Measurements from ENCODE around the gene RYR3. TPM values are rescaled to one million over a fixed set of nuclear protein-coding genes. Genes with fewer than 3 reads are reported as not detected.

RYR3 gene
- total and polyA plus RNA-seq, 2 donors (not counting 1 experiment from before 2014, with no cell fraction given): not detected

GRCh38 chr15:33866101-33866737 lies 555.5 kb downstream of the RYR3 start:
- Histone ChIP-seq H2AFZ (ENCODE audit: insufficient read depth, low read depth, low read length, poor library complexity, severe bottlenecking) (no peak overlapping the region), H3K9ac (ENCODE audit: low read length) (no peak overlapping the region), H3K4me2 (replicated peaks; ENCODE audit: low read depth, low read length, poor library complexity, severe bottlenecking) (no peak overlapping the region), H4K20me1 (ENCODE audit: control insufficient read depth, insufficient read depth, low read length, poor library complexity, severe bottlenecking) (no peaks in the 10 kb centered on the region), H3K79me2 (ENCODE audit: control insufficient read depth, insufficient read depth, low read length) (no peaks in the 10 kb centered on the region), H3K27ac (ENCODE audit: low read length in 2 of 2) (no peak overlapping the region), H3K4me1 (ENCODE audit: control insufficient read depth in 2 of 2, insufficient read depth in 2 of 2, low read length in 2 of 2) (no peaks in the 10 kb centered on the region), H3K27me3 (replicated peaks in 1 of 4; ENCODE audit: control extremely low read depth in 1 of 4, control insufficient read depth in 3 of 4, insufficient read depth in 4 of 4, low read length in 3 of 4) (no peaks in the 10 kb centered on the region), H3K9me3 (ENCODE audit: control extremely low read depth in 1 of 3, control insufficient read depth in 2 of 3, insufficient read depth in 1 of 3, low read length in 2 of 3) (no peaks in the 10 kb centered on the region), H3K4me3 (ENCODE audit: control extremely low read depth in 1 of 5, extremely low read depth in 1 of 5, insufficient read depth in 1 of 5, low read depth in 2 of 5, low read length in 4 of 5) (no peak overlapping the region), H3K36me3 (replicated peaks in 1 of 2; ENCODE audit: control extremely low read depth in 1 of 2, control insufficient read depth in 1 of 2, extremely low read depth in 1 of 2, insufficient read depth in 2 of 2, low read length in 1 of 2) (no peaks in the 10 kb centered on the region)
- TF ChIP-seq EZH2 (IDR thresholded peaks at IDR 0.05; ENCODE audit: borderline replicate concordance, insufficient read depth, low read depth, low read length, poor library complexity, severe bottlenecking) (no peak), CTCF (IDR thresholded peaks at IDR 0.05) (no peak)
- no peaks in the 10 kb centered on the region for H3K9me3 Mint-ChIP-seq (ENCODE audit: insufficient read depth)
- DNase-seq (no peak), ATAC-seq (ENCODE audit: low read depth) (no peak)
- no peak overlapping the region for H3K4me3 Mint-ChIP-seq
- no peak overlapping the region for H3K27ac Mint-ChIP-seq
- H3K4me1 Mint-ChIP-seq: no peaks in the 10 kb centered on the region
- ChIA-PET CTCF (no interaction called here), POLR2A (no interaction called here)
- intact Hi-C loops (cut with micrococcal nuclease): no loop called here
- 94% methylated on average over 2 of the region's 3 CpGs for WGBS (ENCODE audit: insufficient coverage)
- H3K27me3 Mint-ChIP-seq: no peaks in the 10 kb centered on the region

GRCh38 chr15:33871980-33872379 lies 561.2 kb downstream of the RYR3 start:
- Histone ChIP-seq H4K20me1 (ENCODE audit: control insufficient read depth, insufficient read depth, low read length, poor library complexity, severe bottlenecking) (no peaks in the 10 kb centered on the region), H3K79me2 (ENCODE audit: control insufficient read depth, insufficient read depth, low read length) (no peaks in the 10 kb centered on the region), H3K4me2 (replicated peaks; ENCODE audit: low read depth, low read length, poor library complexity, severe bottlenecking) (no peak overlapping the region), H3K36me3 (replicated peaks in 1 of 2; ENCODE audit: control extremely low read depth in 1 of 2, control insufficient read depth in 1 of 2, extremely low read depth in 1 of 2, insufficient read depth in 2 of 2, low read length in 1 of 2) (no peaks in the 10 kb centered on the region), H3K27ac (ENCODE audit: low read length in 2 of 2) (no peak overlapping the region), H3K4me1 (ENCODE audit: control insufficient read depth in 2 of 2, insufficient read depth in 2 of 2, low read length in 2 of 2) (no peaks in the 10 kb centered on the region), H3K9me3 (ENCODE audit: control extremely low read depth in 1 of 3, control insufficient read depth in 2 of 3, insufficient read depth in 1 of 3, low read length in 2 of 3) (no peaks in the 10 kb centered on the region), H3K4me3 (ENCODE audit: control extremely low read depth in 1 of 5, extremely low read depth in 1 of 5, insufficient read depth in 1 of 5, low read depth in 2 of 5, low read length in 4 of 5) (no peak overlapping the region), H2AFZ (ENCODE audit: insufficient read depth, low read depth, low read length, poor library complexity, severe bottlenecking) (no peak overlapping the region), H3K27me3 (replicated peaks in 1 of 4; ENCODE audit: control extremely low read depth in 1 of 4, control insufficient read depth in 3 of 4, insufficient read depth in 4 of 4, low read length in 3 of 4) (no peaks in the 10 kb centered on the region), H3K9ac (ENCODE audit: low read length) (no peak overlapping the region)
- whole genome bisulfite sequencing (ENCODE audit: insufficient coverage): no CpG with 5 or more reads among the region's 2 CpGs
- intact Hi-C loops (cut with micrococcal nuclease): no loop called here
- TF ChIP-seq CTCF (IDR thresholded peaks at IDR 0.05): no peak
- no peak for TF ChIP-seq EZH2 (IDR thresholded peaks at IDR 0.05; ENCODE audit: borderline replicate concordance, insufficient read depth, low read depth, low read length, poor library complexity, severe bottlenecking)
- ChIA-PET CTCF (interaction anchor here (0.7 to 1.4 kb wide), 2 partner anchors 138 to 172 kb away, joined by 3 read pairs; no protein-coding TSS in a partner anchor), POLR2A (no interaction called here)
- H3K27ac Mint-ChIP-seq: no peak overlapping the region
- peaks cover 3% of the 10 kb centered on the region for H3K4me1 Mint-ChIP-seq
- H3K9me3 Mint-ChIP-seq (ENCODE audit: insufficient read depth): no peaks in the 10 kb centered on the region
- no peaks in the 10 kb centered on the region for H3K27me3 Mint-ChIP-seq
- DNase-seq: no peak
- no peak for ATAC-seq (ENCODE audit: low read depth)
- H3K4me3 Mint-ChIP-seq: no peak overlapping the region
